CD14-positive monocyte (primary cell): ENCODE results near the gene SULF2. TPM values are rescaled to one million over a fixed set of nuclear protein-coding genes. Genes with fewer than 3 reads are reported as not detected.

ENCODE experiments used
- DNase-seq, 3 donors: peaks; one replicate each; pipeline ENCODE4 v3.0.0-alpha.2; 2011 to 2022
- H2AFZ ChIP-seq: 2 replicates; pipeline ENCODE4 v1.6.0; 2012; ENCODE audit warnings: mild to moderate bottlenecking, low read depth, low read length, inconsistent platforms; ENCODE audit not compliant: insufficient read depth, poor library complexity, severe bottlenecking
- H3K27ac ChIP-seq, 2 donors: 1 replicate in 1 of 2; 2 replicates in 1 of 2; pipeline ENCODE4 v1.5.1; 2012 to 2013; ENCODE audit warnings: low read length in 2 of 2, control low read depth in 1 of 2, inconsistent platforms in 1 of 2, low read depth in 1 of 2, mild to moderate bottlenecking in 1 of 2
- H3K27me3 ChIP-seq, 2 donors: one replicate each; pipeline versions ENCODE4 v1.6.0 to v1.6.1; 2011 to 2013; ENCODE audit warnings: low read length in 2 of 2; ENCODE audit not compliant: control insufficient read depth in 2 of 2, insufficient read depth in 2 of 2
- H3K36me3 ChIP-seq, 2 donors: replicated peaks in 1 of 2; 1 replicate in 1 of 2; 2 replicates in 1 of 2; pipeline versions ENCODE4 v1.5.1 to v1.6.1; 2012 to 2013; ENCODE audit warnings: low read length in 2 of 2, control low read depth in 1 of 2, inconsistent platforms in 1 of 2, mild to moderate bottlenecking in 1 of 2; ENCODE audit not compliant: insufficient read depth in 2 of 2, control insufficient read depth in 1 of 2
- H3K4me1 ChIP-seq, 2 donors: 1 replicate in 1 of 2; 2 replicates in 1 of 2; pipeline versions ENCODE4 v1.5.1 to v1.6.1; 2012 to 2013; ENCODE audit warnings: low read length in 2 of 2, control low read depth in 1 of 2, inconsistent platforms in 1 of 2, mild to moderate bottlenecking in 1 of 2, moderate library complexity in 1 of 2; ENCODE audit not compliant: insufficient read depth in 2 of 2, control insufficient read depth in 1 of 2
- H3K4me2 ChIP-seq: replicated peaks from 2 replicates; pipeline ENCODE3; 2012; ENCODE audit warnings: low read length, moderate library complexity, mild to moderate bottlenecking; ENCODE audit not compliant: poor library complexity, severe bottlenecking; ENCODE audit errors: extremely low read depth
- H3K4me3 ChIP-seq, 3 experiments: fragments of 200-600 bp in 1 of 3; sonication (generic) in 1 of 3; replicated peaks in 1 of 3; 1 replicate in 2 of 3; 2 replicates in 1 of 3; pipeline ENCODE4 v1.5.1; 2011 to 2013; ENCODE audit warnings: low read length in 3 of 3, mild to moderate bottlenecking in 3 of 3, control low read depth in 2 of 3, low read depth in 2 of 3, inconsistent platforms in 1 of 3, moderate library complexity in 1 of 3
- H3K79me2 ChIP-seq: 2 replicates; pipeline ENCODE4 v1.6.0; 2012; ENCODE audit warnings: mild to moderate bottlenecking, control low read depth, inconsistent platforms, low read length, moderate library complexity; ENCODE audit not compliant: insufficient read depth
- H3K9ac ChIP-seq: 2 replicates; pipeline ENCODE4 v1.6.0; 2017; ENCODE audit warnings: low read length, mild to moderate bottlenecking; ENCODE audit not compliant: insufficient read depth, poor library complexity, severe bottlenecking
- H3K9me3 ChIP-seq, 2 donors: replicated peaks in 1 of 2; 1 replicate in 1 of 2; 2 replicates in 1 of 2; pipeline versions ENCODE4 v1.5.1 to v1.6.1; 2012 to 2013; ENCODE audit warnings: low read length in 2 of 2, control low read depth in 1 of 2; ENCODE audit not compliant: control insufficient read depth in 1 of 2, insufficient read depth in 1 of 2
- H4K20me1 ChIP-seq: 2 replicates; pipeline ENCODE4 v1.6.0; 2012; ENCODE audit warnings: mild to moderate bottlenecking, low read length, control low read depth, moderate library complexity; ENCODE audit not compliant: insufficient read depth
- H3K27ac Mint-ChIP-seq, 7 donors: one replicate each; pipeline ENCODE4 v1.8.0; 2020; ENCODE audit warnings: mild to moderate bottlenecking in 7 of 7, mixed read lengths in 7 of 7, moderate library complexity in 6 of 7, inconsistent platforms in 2 of 7
- H3K27me3 Mint-ChIP-seq, 3 donors: one replicate each; pipeline ENCODE4 v1.8.0; 2021 to 2022; ENCODE audit warnings: low read depth in 3 of 3, mild to moderate bottlenecking in 3 of 3, mixed read lengths in 3 of 3, moderate library complexity in 3 of 3, inconsistent platforms in 1 of 3
- H3K36me3 Mint-ChIP-seq, 2 donors: one replicate each; pipeline ENCODE4 v1.8.0; 2020; ENCODE audit warnings: mixed read lengths in 2 of 2, inconsistent platforms in 1 of 2, mild to moderate bottlenecking in 1 of 2
- H3K4me1 Mint-ChIP-seq: one replicate; pipeline ENCODE4 v1.8.0; 2020; ENCODE audit warnings: mild to moderate bottlenecking, mixed read lengths
- H3K4me3 Mint-ChIP-seq, 2 donors: one replicate each; pipeline ENCODE4 v1.8.0; 2020; ENCODE audit warnings: mild to moderate bottlenecking in 2 of 2, mixed read lengths in 2 of 2, moderate library complexity in 1 of 2
- H3K9me3 Mint-ChIP-seq, 7 donors: one replicate each; pipeline ENCODE4 v1.8.0; 2020 to 2022; ENCODE audit warnings: mixed read lengths in 7 of 7, mild to moderate bottlenecking in 6 of 7, moderate library complexity in 6 of 7, inconsistent platforms in 2 of 7
- whole genome bisulfite sequencing: methylation state at CpG from one replicate; pipeline ENCODE4 v1.1.5; 2013; ENCODE audit warnings: missing lambda C conversion rate; ENCODE audit not compliant: insufficient coverage; 5-methylcytosine and 5-hydroxymethylcytosine counted together
- intact Hi-C, 2 donors: fragments of 100-400 bp; cut with micrococcal nuclease; formaldehyde crosslinking; loops; one replicate each; pipeline versions ENCODE4 v1.15.0 to v1.15.1; 2023
- polyA plus RNA-seq, 3 donors: library from polyadenylated mRNA; depleted of rRNA in 1 of 3; unstranded in 2 of 3; stranded (reverse) in 1 of 3; fragments of 300-500 nt in 2 of 3; fragments of >200 nt in 1 of 3; fragmentation: Illumina TruSeq in 2 of 3; gene quantifications; 1 replicate in 2 of 3; 2 replicates in 1 of 3; pipeline ENCODE4 v1.2.3, GENCODE V29; 2012 to 2021
- TF ChIP-seq, protein P1 (sequence below): fragments of 200-600 bp; IDR thresholded peaks from one replicate; pipeline ENCODE4 v1.8.0; 2022; ENCODE audit warnings: antibody characterized with exemption, mild to moderate bottlenecking

SULF2 gene
- polyA plus RNA-seq, 3 donors: 60.3 to 156 (median 75.5) TPM

DNA sequence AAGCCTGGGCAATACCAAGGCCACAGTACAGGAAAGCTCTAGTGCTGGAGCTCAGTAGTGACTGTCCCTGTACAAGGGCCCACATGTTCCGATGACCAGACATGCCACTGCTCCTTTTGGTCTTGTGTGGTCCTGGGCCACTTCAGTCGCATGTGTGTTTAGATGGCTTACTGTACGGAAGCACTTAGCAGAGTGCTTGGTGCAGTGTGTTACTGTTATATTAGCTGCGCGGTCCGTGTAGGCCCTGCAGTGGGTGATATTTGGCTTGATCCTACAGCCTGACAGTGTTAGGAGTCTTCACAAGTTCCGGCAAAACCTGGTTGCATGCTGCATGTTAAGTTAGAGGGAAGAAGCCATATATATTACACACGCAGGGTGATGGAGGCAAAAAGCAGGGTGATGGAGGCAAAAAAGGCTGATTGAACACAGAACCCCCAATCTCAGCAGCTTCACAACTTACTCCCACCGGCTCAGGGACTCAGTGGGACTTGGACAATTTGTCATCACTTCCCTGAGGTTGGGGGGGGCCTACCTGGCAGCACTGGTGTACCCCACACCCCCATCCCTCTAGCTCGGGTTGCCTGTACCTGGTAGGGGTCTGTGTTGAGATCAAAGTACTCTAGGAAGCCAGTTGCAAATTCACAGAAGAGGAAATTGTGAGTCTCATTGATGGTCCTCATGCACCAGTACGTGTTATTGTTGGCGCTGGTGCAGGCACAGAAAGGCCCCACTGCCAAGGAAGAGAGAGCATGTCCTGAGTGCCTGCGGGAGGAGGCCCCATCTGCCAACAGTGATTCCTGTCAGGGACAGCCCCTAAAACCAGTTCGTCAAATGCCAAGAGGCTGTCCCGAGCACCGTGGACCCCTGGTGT lies 122.6 kb downstream of the SULF2 start:
- no peak overlapping the region for H3K9ac ChIP-seq
- H3K4me2 ChIP-seq: no peak overlapping the region
- H3K9me3 ChIP-seq: no peaks in the 10 kb centered on the region
- intact Hi-C loops: loop anchor here (1.0 to 5.0 kb wide), 2 partner anchors 959 to 960 kb away; no protein-coding TSS in a partner anchor
- WGBS: 96% methylated on average over 11 of the region's 16 CpGs
- no peaks in the 10 kb centered on the region for H3K79me2 ChIP-seq
- peaks cover 90 to 100% of the 10 kb centered on the region in 2 donors for H3K36me3 ChIP-seq
- H3K27ac ChIP-seq: no peak overlapping the region
- Mint-ChIP-seq H3K36me3 (peaks cover 87 to 100% of the 10 kb centered on the region in 2 donors), H3K4me3 (no peak overlapping the region), H3K27ac (peak overlapping the region in 1 of 7 donors; percentile 31), H3K9me3 (no peaks in the 10 kb centered on the region), H3K27me3 (peaks cover 0 to 3% (median 2%) of the 10 kb centered on the region in 3 donors), H3K4me1 (peaks cover 2% of the 10 kb centered on the region)
- peaks cover 99% of the 10 kb centered on the region for H4K20me1 ChIP-seq
- H3K4me3 ChIP-seq: no peak overlapping the region
- H2AFZ ChIP-seq: no peak overlapping the region
- H3K27me3 ChIP-seq: no peaks in the 10 kb centered on the region
- no peak for DNase-seq
- TF ChIP-seq, protein P1, sequence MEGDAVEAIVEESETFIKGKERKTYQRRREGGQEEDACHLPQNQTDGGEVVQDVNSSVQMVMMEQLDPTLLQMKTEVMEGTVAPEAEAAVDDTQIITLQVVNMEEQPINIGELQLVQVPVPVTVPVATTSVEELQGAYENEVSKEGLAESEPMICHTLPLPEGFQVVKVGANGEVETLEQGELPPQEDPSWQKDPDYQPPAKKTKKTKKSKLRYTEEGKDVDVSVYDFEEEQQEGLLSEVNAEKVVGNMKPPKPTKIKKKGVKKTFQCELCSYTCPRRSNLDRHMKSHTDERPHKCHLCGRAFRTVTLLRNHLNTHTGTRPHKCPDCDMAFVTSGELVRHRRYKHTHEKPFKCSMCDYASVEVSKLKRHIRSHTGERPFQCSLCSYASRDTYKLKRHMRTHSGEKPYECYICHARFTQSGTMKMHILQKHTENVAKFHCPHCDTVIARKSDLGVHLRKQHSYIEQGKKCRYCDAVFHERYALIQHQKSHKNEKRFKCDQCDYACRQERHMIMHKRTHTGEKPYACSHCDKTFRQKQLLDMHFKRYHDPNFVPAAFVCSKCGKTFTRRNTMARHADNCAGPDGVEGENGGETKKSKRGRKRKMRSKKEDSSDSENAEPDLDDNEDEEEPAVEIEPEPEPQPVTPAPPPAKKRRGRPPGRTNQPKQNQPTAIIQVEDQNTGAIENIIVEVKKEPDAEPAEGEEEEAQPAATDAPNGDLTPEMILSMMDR: no peak
- H3K4me1 ChIP-seq: no peaks in the 10 kb centered on the region

DNA sequence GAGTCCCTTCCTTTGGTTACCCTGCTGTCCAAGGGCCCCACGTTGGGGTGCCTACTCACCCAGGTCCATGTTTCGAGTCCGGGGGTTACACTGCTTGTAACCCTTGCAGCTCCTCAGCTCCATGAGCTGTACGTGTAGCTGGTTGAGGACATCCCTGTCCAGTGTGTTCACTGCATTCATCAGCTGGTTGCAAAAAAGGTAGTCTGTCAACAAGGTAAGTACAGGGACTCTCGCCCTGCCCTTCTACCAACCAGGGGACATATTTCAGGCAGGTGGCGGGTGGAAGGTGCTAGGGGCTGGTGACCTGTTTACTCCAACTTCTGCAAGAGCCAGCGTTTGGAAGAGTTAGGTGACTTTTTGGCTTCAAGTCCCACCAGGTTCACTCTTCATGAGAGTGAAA lies 123.6 kb downstream of the SULF2 start:
- Histone ChIP-seq H3K79me2 (no peaks in the 10 kb centered on the region), H2AFZ (no peak overlapping the region), H3K4me1 (peaks cover 0 to 2% of the 10 kb centered on the region in 2 donors), H3K4me2 (no peak overlapping the region), H3K36me3 (peaks cover 93 to 100% of the 10 kb centered on the region in 2 donors), H3K4me3 (no peak overlapping the region), H3K9me3 (no peaks in the 10 kb centered on the region), H3K9ac (no peak overlapping the region), H3K27me3 (no peaks in the 10 kb centered on the region), H3K27ac (no peak overlapping the region), H4K20me1 (peaks cover 99% of the 10 kb centered on the region)
- peaks cover 6% of the 10 kb centered on the region for H3K4me1 Mint-ChIP-seq
- H3K9me3 Mint-ChIP-seq: no peaks in the 10 kb centered on the region
- peaks cover 86 to 100% of the 10 kb centered on the region in 2 donors for H3K36me3 Mint-ChIP-seq
- peaks cover 0 to 3% (median 2%) of the 10 kb centered on the region in 3 donors for H3K27me3 Mint-ChIP-seq
- no peak overlapping the region for H3K4me3 Mint-ChIP-seq
- 100% methylated on average over 5 of the region's 7 CpGs for WGBS
- H3K27ac Mint-ChIP-seq: no peak overlapping the region
- no peak for DNase-seq
- TF ChIP-seq, protein P1: no peak
- intact Hi-C loops: loop anchor here in 1 of 2 donors (5.0 kb wide), 1 partner anchor 961 kb away; no protein-coding TSS in a partner anchor
